HUES48 (cell line): ENCODE measurements around the gene COBLL1.

Source experiments
- H3K27ac ChIP-seq: one replicate; pipeline ENCODE4 v1.7.0; 2013; ENCODE audit warnings: low read depth, low read length, inconsistent platforms
- H3K27me3 ChIP-seq: 2 replicates; pipeline ENCODE4 v1.6.1; 2013; ENCODE audit warnings: mild to moderate bottlenecking, low read length; ENCODE audit not compliant: control insufficient read depth, insufficient read depth
- H3K36me3 ChIP-seq: 2 replicates; pipeline ENCODE4 v1.6.1; 2013; ENCODE audit warnings: low read length; ENCODE audit not compliant: control insufficient read depth, insufficient read depth
- H3K4me1 ChIP-seq: 2 replicates; pipeline ENCODE4 v1.6.1; 2013; ENCODE audit warnings: mild to moderate bottlenecking, low read length; ENCODE audit not compliant: control insufficient read depth, insufficient read depth
- H3K4me3 ChIP-seq: 2 replicates; pipeline ENCODE4 v1.5.1; 2013; ENCODE audit warnings: mild to moderate bottlenecking, low read depth, low read length
- H3K9ac ChIP-seq: 2 replicates; pipeline ENCODE4 v1.6.1; 2013; ENCODE audit warnings: mild to moderate bottlenecking, low read depth, low read length, moderate library complexity
- H3K9me3 ChIP-seq: 2 replicates; pipeline ENCODE4 v1.6.1; 2013; ENCODE audit warnings: low read length; ENCODE audit not compliant: control insufficient read depth, insufficient read depth

The COBLL1 gene

GRCh38 chr2:164797627-164798026 lies 44.0 kb downstream of the COBLL1 start:
- Histone ChIP-seq H3K27ac (no peak overlapping the region), H3K36me3 (no peaks in the 10 kb centered on the region), H3K9me3 (no peaks in the 10 kb centered on the region), H3K9ac (no peak overlapping the region), H3K4me1 (peaks cover 17% of the 10 kb centered on the region), H3K4me3 (no peak overlapping the region), H3K27me3 (no peaks in the 10 kb centered on the region)

DNA sequence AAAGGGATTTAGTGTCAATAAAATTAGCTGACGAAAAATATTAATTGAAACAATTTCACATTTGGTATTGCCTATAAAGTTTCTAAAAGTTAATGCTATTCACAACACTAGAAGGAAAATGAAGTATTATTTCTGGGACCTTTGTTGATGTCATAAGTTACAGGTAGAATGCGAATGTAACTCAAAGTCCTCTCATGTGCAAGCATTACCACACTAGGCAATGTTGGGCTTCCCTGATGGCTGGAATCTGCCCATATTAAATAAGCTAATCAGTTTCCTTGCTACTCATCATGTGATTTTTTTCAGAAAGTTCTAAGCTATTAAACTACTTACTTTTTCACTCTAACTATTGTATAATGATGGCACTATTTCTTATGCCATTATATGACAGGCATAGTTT lies 44.6 kb downstream of the COBLL1 start:
- Histone ChIP-seq H3K4me3 (no peak overlapping the region), H3K36me3 (no peaks in the 10 kb centered on the region), H3K9me3 (no peaks in the 10 kb centered on the region), H3K27ac (no peak overlapping the region), H3K27me3 (no peaks in the 10 kb centered on the region), H3K9ac (no peak overlapping the region), H3K4me1 (peaks cover 17% of the 10 kb centered on the region)

- Histone ChIP-seq H3K27ac (no peak overlapping the region), H3K4me1 (peaks cover 17% of the 10 kb centered on the region), H3K9me3 (no peaks in the 10 kb centered on the region), H3K9ac (no peak overlapping the region), H3K36me3 (no peaks in the 10 kb centered on the region), H3K4me3 (no peak overlapping the region), H3K27me3 (no peaks in the 10 kb centered on the region)
These were observed 47.0 kb downstream of the COBLL1 start for GRCh38 chr2:164794432-164795231.

DNA sequence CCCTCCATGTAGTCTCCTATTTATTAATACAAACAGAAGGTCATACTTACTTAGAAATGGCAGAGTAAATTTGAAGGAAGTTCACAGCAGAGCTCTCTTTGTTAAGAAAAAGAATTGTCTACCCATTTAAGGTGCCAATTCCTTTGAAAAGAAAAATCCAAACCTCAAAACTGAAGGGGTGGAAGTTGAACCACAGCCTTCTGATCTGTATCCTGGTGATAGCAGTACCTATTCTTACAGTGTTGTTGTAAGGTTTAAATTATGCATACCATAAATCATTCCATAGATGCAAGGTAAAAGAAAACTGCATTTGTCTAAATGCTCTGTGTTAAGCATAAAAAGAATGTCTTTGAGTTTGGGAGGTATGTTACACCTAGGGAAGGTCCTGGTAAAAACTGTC lies 47.6 kb downstream of the COBLL1 start:
- Histone ChIP-seq H3K27ac (no peak overlapping the region), H3K36me3 (no peaks in the 10 kb centered on the region), H3K27me3 (no peaks in the 10 kb centered on the region), H3K4me3 (no peak overlapping the region), H3K9me3 (no peaks in the 10 kb centered on the region), H3K4me1 (peaks cover 17% of the 10 kb centered on the region), H3K9ac (no peak overlapping the region)

DNA sequence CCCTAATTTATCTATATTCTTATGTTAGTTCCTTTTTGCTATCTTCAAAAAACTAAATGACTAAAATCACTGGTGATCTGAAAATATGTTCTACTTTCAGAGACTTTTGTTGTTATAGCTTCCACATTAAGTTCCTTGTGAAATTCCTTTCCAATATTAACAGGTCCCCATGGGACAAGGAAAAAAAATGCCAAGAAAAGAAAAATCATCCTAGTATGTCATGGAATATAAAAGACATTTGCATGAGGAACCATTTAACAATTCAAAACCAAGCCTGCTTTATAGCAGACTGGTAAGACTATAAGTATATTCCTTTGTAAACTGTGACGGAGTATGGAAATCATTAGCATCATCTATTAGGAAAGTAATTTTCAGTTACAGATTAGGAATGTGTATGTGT lies 48.1 kb downstream of the COBLL1 start:
- H3K9ac ChIP-seq: no peak overlapping the region
- peaks cover 17% of the 10 kb centered on the region for H3K4me1 ChIP-seq
- H3K27ac ChIP-seq: no peak overlapping the region
- no peaks in the 10 kb centered on the region for H3K9me3 ChIP-seq
- H3K27me3 ChIP-seq: no peaks in the 10 kb centered on the region
- H3K4me3 ChIP-seq: no peak overlapping the region
- no peaks in the 10 kb centered on the region for H3K36me3 ChIP-seq

DNA sequence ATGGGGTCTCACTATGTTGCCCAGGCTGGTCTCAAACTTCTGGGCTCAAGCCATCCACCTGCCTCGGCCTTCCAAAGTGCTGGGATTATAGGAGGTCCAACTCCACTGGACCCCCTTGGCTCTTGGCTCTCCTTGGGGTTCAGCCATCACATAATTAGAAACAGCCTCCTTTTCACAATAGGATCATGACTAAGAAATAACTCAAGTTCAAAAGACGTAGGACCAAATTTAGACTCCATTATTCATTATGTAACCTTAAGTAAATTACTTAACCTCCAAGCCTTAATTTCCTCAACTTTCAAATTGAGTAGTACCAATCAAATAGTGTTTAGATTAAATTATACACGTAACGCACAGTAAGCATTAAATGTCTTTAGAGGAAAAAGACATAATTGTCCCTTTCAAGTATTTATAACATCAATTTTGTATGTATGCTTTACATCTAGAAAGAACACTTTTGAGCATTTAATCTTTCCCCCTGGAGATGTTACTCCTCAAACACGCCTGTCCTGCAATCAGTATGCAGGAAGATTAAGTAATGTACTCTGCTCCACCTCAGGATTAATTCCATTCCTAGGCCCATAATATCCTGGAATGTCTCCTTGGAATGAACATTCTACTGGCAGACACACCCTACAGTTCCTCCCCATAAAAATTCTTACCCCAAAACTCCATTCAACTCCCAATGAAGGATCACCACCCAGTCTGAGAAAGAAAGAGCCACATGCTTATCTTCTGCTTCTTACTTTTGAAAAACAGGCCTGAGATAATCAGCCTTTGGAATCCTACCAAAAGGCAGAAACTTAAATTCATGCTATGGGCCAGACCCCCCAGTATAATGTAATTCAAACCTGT lies 49.1 kb downstream of the COBLL1 start:
- H3K4me3 ChIP-seq: no peak overlapping the region

GRCh38 chr2:164789968-164790367 lies 51.7 kb downstream of the COBLL1 start:
- Histone ChIP-seq H3K36me3 (no peaks in the 10 kb centered on the region), H3K27me3 (no peaks in the 10 kb centered on the region), H3K4me3 (no peak overlapping the region), H3K4me1 (peaks cover 22% of the 10 kb centered on the region), H3K27ac (no peak overlapping the region), H3K9ac (no peak overlapping the region), H3K9me3 (no peaks in the 10 kb centered on the region)

More for the DNA sequence above, 49.1 kb downstream of the COBLL1 start:
- Histone ChIP-seq H3K36me3 (no peaks in the 10 kb centered on the region), H3K9ac (no peak overlapping the region), H3K27me3 (no peaks in the 10 kb centered on the region), H3K9me3 (no peaks in the 10 kb centered on the region), H3K4me1 (peaks cover 17% of the 10 kb centered on the region), H3K27ac (no peak overlapping the region)

- Histone ChIP-seq H3K9me3 (no peaks in the 10 kb centered on the region), H3K9ac (no peak overlapping the region)
These were observed 54.8 kb downstream of the COBLL1 start for GRCh38 chr2:164786787-164787186.

DNA sequence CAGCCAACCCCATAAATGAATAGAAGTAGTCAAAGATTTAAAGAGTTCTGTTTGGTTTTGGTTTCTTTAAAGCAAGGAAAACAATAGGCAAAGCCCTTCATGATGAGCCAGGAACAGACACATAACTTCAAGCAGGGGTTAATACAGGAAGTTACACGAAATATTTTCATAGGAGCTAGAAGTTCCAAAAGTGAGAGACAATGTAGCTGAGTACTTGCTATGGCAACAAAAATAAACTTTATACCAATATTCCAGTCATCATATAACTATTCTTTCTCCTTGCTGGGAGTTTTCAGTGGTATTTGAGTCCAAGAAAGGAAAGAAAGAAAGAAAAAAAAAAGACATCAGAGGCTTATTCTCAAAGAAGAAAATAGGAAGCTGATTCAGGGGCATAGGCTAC lies 56.2 kb downstream of the COBLL1 start:
- Histone ChIP-seq H3K9ac (no peak overlapping the region), H3K36me3 (no peaks in the 10 kb centered on the region), H3K9me3 (no peaks in the 10 kb centered on the region), H3K4me3 (no peak overlapping the region), H3K4me1 (peaks cover 13% of the 10 kb centered on the region), H3K27me3 (no peaks in the 10 kb centered on the region), H3K27ac (no peak overlapping the region)

More at GRCh38 chr2:164786787-164787186, 54.8 kb downstream of the COBLL1 start:
- Histone ChIP-seq H3K4me3 (no peak overlapping the region), H3K27me3 (no peaks in the 10 kb centered on the region), H3K36me3 (no peaks in the 10 kb centered on the region), H3K27ac (no peak overlapping the region), H3K4me1 (peaks cover 13% of the 10 kb centered on the region)

DNA sequence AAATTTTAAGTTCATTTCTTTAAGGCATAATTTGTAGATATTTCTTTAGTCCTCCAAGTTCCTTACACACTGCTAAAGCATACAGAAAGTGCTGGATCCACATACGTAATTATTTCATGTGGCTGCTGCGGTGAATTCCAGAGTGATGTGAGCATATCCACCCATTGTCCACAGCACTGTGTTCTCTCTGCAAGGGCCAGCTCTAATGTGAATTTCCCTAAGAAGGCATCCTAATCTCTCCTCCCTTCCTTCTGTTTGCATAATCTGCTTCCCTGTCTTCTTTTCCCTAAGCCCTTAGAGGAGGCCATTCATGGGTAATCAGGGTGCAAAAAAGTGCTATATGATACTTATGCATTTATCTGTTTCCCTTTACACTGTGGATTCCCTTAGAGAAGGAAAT lies 57.2 kb downstream of the COBLL1 start:
- Histone ChIP-seq H3K4me1 (peaks cover 13% of the 10 kb centered on the region), H3K36me3 (no peaks in the 10 kb centered on the region), H3K4me3 (no peak overlapping the region), H3K9me3 (no peaks in the 10 kb centered on the region), H3K9ac (no peak overlapping the region), H3K27me3 (no peaks in the 10 kb centered on the region), H3K27ac (peak overlapping the region; percentile 5)

DNA sequence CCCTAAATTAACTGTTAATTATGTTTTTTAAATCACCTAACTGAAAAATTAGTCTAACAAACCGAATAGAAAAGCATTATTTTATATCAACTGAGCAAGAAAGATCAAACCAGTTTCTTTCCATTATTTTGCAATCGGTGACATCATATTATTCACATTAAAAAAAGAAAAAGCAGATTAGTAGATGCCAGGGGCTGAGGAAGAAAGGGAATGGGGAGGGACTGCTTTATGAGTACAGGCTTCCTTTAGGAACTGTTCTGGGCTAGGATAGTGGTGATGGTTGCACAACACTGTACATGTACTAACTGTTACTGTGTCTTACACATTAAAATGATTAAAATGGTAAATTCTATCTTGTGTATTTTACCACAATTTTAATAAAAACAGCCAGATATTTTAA lies 59.3 kb downstream of the COBLL1 start:
- H3K27me3 ChIP-seq: no peaks in the 10 kb centered on the region
- no peak overlapping the region for H3K27ac ChIP-seq
- no peaks in the 10 kb centered on the region for H3K36me3 ChIP-seq
- no peak overlapping the region for H3K4me3 ChIP-seq
- no peak overlapping the region for H3K9ac ChIP-seq
- H3K4me1 ChIP-seq: peaks cover 17% of the 10 kb centered on the region
- no peaks in the 10 kb centered on the region for H3K9me3 ChIP-seq
